PC-3 (cell line): ENCODE data around the gene PLXNA3.

Experiments used
- CTCF ChIP-seq: fragments of 300-600 bp; sonication (generic); conservative IDR thresholded peaks from 2 replicates; pipeline ENCODE4 v1.5.1; 2017; ENCODE audit warnings: antibody characterized with exemption, low read depth, mild to moderate bottlenecking, low read length
- EZH2 ChIP-seq: fragments of 300-600 bp; sonication (generic); IDR thresholded peaks from one replicate; pipeline ENCODE4 v1.6.1; 2017; ENCODE audit warnings: antibody characterized with exemption, mild to moderate bottlenecking, low read length; ENCODE audit not compliant: unreplicated experiment

- TF ChIP-seq CTCF (no peak), EZH2 (no peak)
Measured at GRCh38 chrX:154515090-154515965, 57.2 kb downstream of the PLXNA3 start.
